B cell (primary cell): ENCODE data around the gene CAB39L. TPM values are rescaled to one million over a fixed set of nuclear protein-coding genes. Genes with fewer than 3 reads are reported as not detected.

Experiments
- ATAC-seq: fragments of 200-7000 bp; cut with Tn5 transposase; one replicate; pipeline ENCODE4 v1.10.0; 2021; ENCODE audit warnings: low read depth, mild to moderate bottlenecking, moderate number of reproducible peaks, moderate library complexity
- CTCF ChIA-PET: fragments of 350-600 bp; sonication (Branson Sonifier 250); formaldehyde crosslinking; loops from one replicate; lab custom pipeline; 2021; ENCODE audit warnings: antibody characterized with exemption, inconsistent platforms; lab: Charles Lee
- POLR2A ChIA-PET: fragments of 350-600 bp; sonication (Branson Sonifier 250); formaldehyde crosslinking; loops from one replicate; lab custom pipeline; 2021; ENCODE audit warnings: antibody characterized with exemption; lab: Charles Lee
- DNase-seq: peaks from one replicate; pipeline ENCODE4 v3.0.0; 2013
- H2AFZ ChIP-seq: 2 replicates; pipeline ENCODE4 v1.6.1; 2012; ENCODE audit warnings: mild to moderate bottlenecking, low read depth, low read length; ENCODE audit not compliant: insufficient read depth, poor library complexity, severe bottlenecking
- H3K27ac ChIP-seq, 2 donors: 1 replicate in 1 of 2; 2 replicates in 1 of 2; pipeline ENCODE4 v1.5.1; 2012 to 2013; ENCODE audit warnings: low read length in 2 of 2, mild to moderate bottlenecking in 2 of 2, moderate library complexity in 1 of 2
- H3K27me3 ChIP-seq, 4 experiments: fragments of 200-600 bp in 1 of 4; sonication (generic) in 1 of 4; replicated peaks in 1 of 4; 1 replicate in 2 of 4; 2 replicates in 2 of 4; pipeline versions ENCODE4 v1.6.1 to v1.7.0; 2013 to 2016; ENCODE audit warnings: low read length in 3 of 4, mild to moderate bottlenecking in 2 of 4, mixed read lengths in 1 of 4, moderate library complexity in 1 of 4; ENCODE audit not compliant: insufficient read depth in 4 of 4, control insufficient read depth in 3 of 4; ENCODE audit errors: control extremely low read depth in 1 of 4
- H3K36me3 ChIP-seq, 2 experiments: replicated peaks in 1 of 2; 1 replicate in 1 of 2; 2 replicates in 1 of 2; pipeline versions ENCODE4 v1.6.1 to v1.7.1; 2013; ENCODE audit warnings: low read length in 1 of 2; ENCODE audit not compliant: insufficient read depth in 2 of 2, control insufficient read depth in 1 of 2; ENCODE audit errors: control extremely low read depth in 1 of 2, extremely low read depth in 1 of 2
- H3K4me1 ChIP-seq, 2 donors: fragments of 200-600 bp in 1 of 2; sonication (generic) in 1 of 2; 1 replicate in 1 of 2; 2 replicates in 1 of 2; pipeline versions ENCODE4 v1.5.1 to v1.6.1; 2013 to 2017; ENCODE audit warnings: low read length in 2 of 2; ENCODE audit not compliant: control insufficient read depth in 2 of 2, insufficient read depth in 2 of 2
- H3K4me2 ChIP-seq: replicated peaks from 2 replicates; pipeline ENCODE3; 2012; ENCODE audit warnings: mild to moderate bottlenecking, low read depth, low read length; ENCODE audit not compliant: poor library complexity, severe bottlenecking
- H3K4me3 ChIP-seq, 5 experiments: fragments of 200-600 bp in 1 of 5; sonication (generic) in 1 of 5; 1 replicate in 3 of 5; 2 replicates in 2 of 5; pipeline versions ENCODE4 v1.5.1 to v1.7.0; 2011 to 2016; ENCODE audit warnings: low read length in 4 of 5, mild to moderate bottlenecking in 4 of 5, low read depth in 2 of 5, control low read depth in 1 of 5, moderate library complexity in 1 of 5; ENCODE audit not compliant: insufficient read depth in 1 of 5; ENCODE audit errors: control extremely low read depth in 1 of 5, extremely low read depth in 1 of 5
- H3K79me2 ChIP-seq: fragments of 200-600 bp; sonication (generic); one replicate; pipeline ENCODE4 v1.6.0; 2016; ENCODE audit warnings: low read length; ENCODE audit not compliant: control insufficient read depth, insufficient read depth
- H3K9ac ChIP-seq: fragments of 200-600 bp; sonication (generic); 2 replicates; pipeline ENCODE4 v1.6.1; 2017; ENCODE audit warnings: mild to moderate bottlenecking, low read length, moderate library complexity
- H3K9me3 ChIP-seq, 3 donors: one replicate each; pipeline versions ENCODE4 v1.6.1 to v1.7.1; 2013; ENCODE audit warnings: low read length in 2 of 3; ENCODE audit not compliant: control insufficient read depth in 2 of 3, insufficient read depth in 1 of 3; ENCODE audit errors: control extremely low read depth in 1 of 3
- H4K20me1 ChIP-seq: 2 replicates; pipeline ENCODE4 v1.6.0; 2012; ENCODE audit warnings: mild to moderate bottlenecking, low read length; ENCODE audit not compliant: insufficient read depth, control insufficient read depth, poor library complexity, severe bottlenecking
- H3K27ac Mint-ChIP-seq: one replicate; pipeline ENCODE4 v1.8.0; 2021; ENCODE audit warnings: mixed read lengths
- H3K27me3 Mint-ChIP-seq: one replicate; pipeline ENCODE4 v1.8.0; 2021; ENCODE audit warnings: mixed read lengths
- H3K4me1 Mint-ChIP-seq: one replicate; pipeline ENCODE4 v1.8.0; 2021; ENCODE audit warnings: mixed read lengths
- H3K4me3 Mint-ChIP-seq: one replicate; pipeline ENCODE4 v1.8.0; 2021; ENCODE audit warnings: mixed read lengths
- H3K9me3 Mint-ChIP-seq: one replicate; pipeline ENCODE4 v1.8.0; 2022; ENCODE audit warnings: mixed read lengths; ENCODE audit not compliant: insufficient read depth
- EZH2 ChIP-seq: IDR thresholded peaks from 2 replicates; pipeline ENCODE4 v1.6.1; 2012; ENCODE audit warnings: borderline replicate concordance, low read depth, mild to moderate bottlenecking, moderate library complexity, low read length; ENCODE audit not compliant: insufficient read depth, poor library complexity, severe bottlenecking
- WGBS: methylation state at CpG from one replicate; pipeline ENCODE4 v1.1.5; 2013; ENCODE audit warnings: missing lambda C conversion rate; ENCODE audit not compliant: insufficient coverage; 5-methylcytosine and 5-hydroxymethylcytosine counted together
- intact Hi-C: fragments of 100-400 bp; cut with micrococcal nuclease; formaldehyde crosslinking; loops from one replicate; pipeline ENCODE4 v1.10.0; 2022
- polyA plus RNA-seq: library from polyadenylated mRNA; depleted of rRNA; stranded (reverse); fragments of >200 nt; gene quantifications from 2 replicates; pipeline ENCODE4 v1.2.3, GENCODE V29; 2012
- total RNA-seq, 2 donors: library from RNA; stranded (reverse); fragments of 120-200 nt in 1 of 2; gene quantifications; 1 replicate in 1 of 2; 2 replicates in 1 of 2; pipeline versions ENCODE4 v1.2.3 to v1.2.4, GENCODE V29; 2013 to 2022
- TF ChIP-seq, protein P1 (sequence below): fragments of 200-600 bp; IDR thresholded peaks from one replicate; pipeline ENCODE4 v1.8.0; 2022; ENCODE audit warnings: antibody characterized with exemption, mild to moderate bottlenecking

The CAB39L gene
- total and polyA plus RNA-seq, 2 donors (not counting 1 experiment from before 2014, with no cell fraction given), result 1.5 to 9.6 TPM

GRCh38 chr13:49315756-49316482, 127.9 kb downstream of the CAB39L start:
- no peaks in the 10 kb centered on the region for H3K27me3 ChIP-seq
- no peak for DNase-seq
- Mint-ChIP-seq H3K9me3 (no peaks in the 10 kb centered on the region), H3K27me3 (no peaks in the 10 kb centered on the region), H3K27ac (no peak overlapping the region), H3K4me1 (peaks cover 14% of the 10 kb centered on the region), H3K4me3 (no peak overlapping the region)
- H3K36me3 ChIP-seq, result no peaks in the 10 kb centered on the region
- CTCF ChIA-PET, result no interaction called here
- H3K4me2 ChIP-seq, result no peak overlapping the region
- POLR2A ChIA-PET, result no interaction called here
- H3K27ac ChIP-seq, result no peak overlapping the region
- WGBS, result 94% methylated on average over 2 of the region's 5 CpGs
- intact Hi-C loops, result loop anchor here (10.0 kb wide), 1 partner anchor 89 kb away; no protein-coding TSS in a partner anchor
- peaks cover 8 to 12% of the 10 kb centered on the region in 2 donors for H3K4me1 ChIP-seq
- TF ChIP-seq, protein P1, sequence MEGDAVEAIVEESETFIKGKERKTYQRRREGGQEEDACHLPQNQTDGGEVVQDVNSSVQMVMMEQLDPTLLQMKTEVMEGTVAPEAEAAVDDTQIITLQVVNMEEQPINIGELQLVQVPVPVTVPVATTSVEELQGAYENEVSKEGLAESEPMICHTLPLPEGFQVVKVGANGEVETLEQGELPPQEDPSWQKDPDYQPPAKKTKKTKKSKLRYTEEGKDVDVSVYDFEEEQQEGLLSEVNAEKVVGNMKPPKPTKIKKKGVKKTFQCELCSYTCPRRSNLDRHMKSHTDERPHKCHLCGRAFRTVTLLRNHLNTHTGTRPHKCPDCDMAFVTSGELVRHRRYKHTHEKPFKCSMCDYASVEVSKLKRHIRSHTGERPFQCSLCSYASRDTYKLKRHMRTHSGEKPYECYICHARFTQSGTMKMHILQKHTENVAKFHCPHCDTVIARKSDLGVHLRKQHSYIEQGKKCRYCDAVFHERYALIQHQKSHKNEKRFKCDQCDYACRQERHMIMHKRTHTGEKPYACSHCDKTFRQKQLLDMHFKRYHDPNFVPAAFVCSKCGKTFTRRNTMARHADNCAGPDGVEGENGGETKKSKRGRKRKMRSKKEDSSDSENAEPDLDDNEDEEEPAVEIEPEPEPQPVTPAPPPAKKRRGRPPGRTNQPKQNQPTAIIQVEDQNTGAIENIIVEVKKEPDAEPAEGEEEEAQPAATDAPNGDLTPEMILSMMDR, result no peak
- no peak for TF ChIP-seq EZH2
- H3K4me3 ChIP-seq, result no peak overlapping the region
- no peaks in the 10 kb centered on the region for H3K79me2 ChIP-seq
- H3K9me3 ChIP-seq, result no peaks in the 10 kb centered on the region
- H3K9ac ChIP-seq, result no peak overlapping the region
- H4K20me1 ChIP-seq, result no peaks in the 10 kb centered on the region
- no peak overlapping the region for H2AFZ ChIP-seq
- no peak for ATAC-seq

GRCh38 chr13:49315036-49315565, 128.8 kb downstream of the CAB39L start:
- Mint-ChIP-seq H3K27ac (no peak overlapping the region), H3K4me3 (no peak overlapping the region), H3K4me1 (peaks cover 5% of the 10 kb centered on the region), H3K9me3 (no peaks in the 10 kb centered on the region), H3K27me3 (no peaks in the 10 kb centered on the region)
- H3K36me3 ChIP-seq, result no peaks in the 10 kb centered on the region
- WGBS, result 100% methylated on average over 2 of the region's 3 CpGs
- ChIA-PET CTCF (interaction anchor here (1.6 kb wide), 1 partner anchor 292 kb away, joined by 3 read pairs; no protein-coding TSS in a partner anchor), POLR2A (interaction anchor here (0.6 kb wide), 1 partner anchor 65 kb away, joined by 3 read pairs; no protein-coding TSS in a partner anchor)
- H3K9me3 ChIP-seq, result no peaks in the 10 kb centered on the region
- peaks cover 3 to 4% of the 10 kb centered on the region in 2 donors for H3K4me1 ChIP-seq
- TF ChIP-seq EZH2, result no peak
- TF ChIP-seq, protein P1, result no peak
- intact Hi-C loops, result loop anchor here (10.0 kb wide), 1 partner anchor 90 kb away; no protein-coding TSS in a partner anchor
- DNase-seq (no peak), ATAC-seq (no peak)
- no peak overlapping the region for H3K4me3 ChIP-seq
- H3K27me3 ChIP-seq, result no peaks in the 10 kb centered on the region
- no peaks in the 10 kb centered on the region for H3K79me2 ChIP-seq
- H2AFZ ChIP-seq, result no peak overlapping the region
- H3K9ac ChIP-seq, result no peak overlapping the region
- H4K20me1 ChIP-seq, result no peaks in the 10 kb centered on the region
- no peak overlapping the region for H3K27ac ChIP-seq
- H3K4me2 ChIP-seq, result no peak overlapping the region
